Right kidney (tissue), 9 donors: ENCODE data around the gene CCDC74A.
"Not testable (repeated sequence)": the region's sequence is repeated elsewhere in the genome, so short reads cannot be mapped to it uniquely, and the experiment has no call there.

Experiments used
- DNase-seq: peaks from one replicate; pipeline ENCODE4 v3.0.0-alpha.2; 2016
- long read RNA-seq, 8 donors: transcript quantifications; one replicate each; lab custom pipeline, GENCODE V29; 2026

Gene CCDC74A
- long read RNA-seq, donor 1, partial matches to known transcripts = 0 of 4 reads
- long read RNA-seq, donor 1, other reads (novel, unspliced or antisense) = 0 of 4 reads
- long read RNA-seq, donor 2, partial matches to known transcripts = 0 of 4 reads
- long read RNA-seq, donor 2, other reads (novel, unspliced or antisense) = 0 of 4 reads
- long read RNA-seq, donor 3, partial matches to known transcripts = 0 of 4 reads
- long read RNA-seq, donor 3, other reads (novel, unspliced or antisense) = 0 of 4 reads
- long read RNA-seq, donor 4, partial matches to known transcripts = 0 of 3 reads
- long read RNA-seq, donor 4, other reads (novel, unspliced or antisense) = 0 of 3 reads
- long read RNA-seq, donor 5, partial matches to known transcripts = 0 of 4 reads
- long read RNA-seq, donor 5, other reads (novel, unspliced or antisense) = 0 of 4 reads
- long read RNA-seq, donor 6, partial matches to known transcripts = 0 of 4 reads
- long read RNA-seq, donor 6, other reads (novel, unspliced or antisense) = 0 of 4 reads
- long read RNA-seq, donor 7, partial matches to known transcripts = 0 of 4 reads
- long read RNA-seq, donor 7, other reads (novel, unspliced or antisense) = 0 of 4 reads
- long read RNA-seq, donor 8, partial matches to known transcripts = 0 of 3 reads
- long read RNA-seq, donor 8, other reads (novel, unspliced or antisense) = 0 of 3 reads

DNA sequence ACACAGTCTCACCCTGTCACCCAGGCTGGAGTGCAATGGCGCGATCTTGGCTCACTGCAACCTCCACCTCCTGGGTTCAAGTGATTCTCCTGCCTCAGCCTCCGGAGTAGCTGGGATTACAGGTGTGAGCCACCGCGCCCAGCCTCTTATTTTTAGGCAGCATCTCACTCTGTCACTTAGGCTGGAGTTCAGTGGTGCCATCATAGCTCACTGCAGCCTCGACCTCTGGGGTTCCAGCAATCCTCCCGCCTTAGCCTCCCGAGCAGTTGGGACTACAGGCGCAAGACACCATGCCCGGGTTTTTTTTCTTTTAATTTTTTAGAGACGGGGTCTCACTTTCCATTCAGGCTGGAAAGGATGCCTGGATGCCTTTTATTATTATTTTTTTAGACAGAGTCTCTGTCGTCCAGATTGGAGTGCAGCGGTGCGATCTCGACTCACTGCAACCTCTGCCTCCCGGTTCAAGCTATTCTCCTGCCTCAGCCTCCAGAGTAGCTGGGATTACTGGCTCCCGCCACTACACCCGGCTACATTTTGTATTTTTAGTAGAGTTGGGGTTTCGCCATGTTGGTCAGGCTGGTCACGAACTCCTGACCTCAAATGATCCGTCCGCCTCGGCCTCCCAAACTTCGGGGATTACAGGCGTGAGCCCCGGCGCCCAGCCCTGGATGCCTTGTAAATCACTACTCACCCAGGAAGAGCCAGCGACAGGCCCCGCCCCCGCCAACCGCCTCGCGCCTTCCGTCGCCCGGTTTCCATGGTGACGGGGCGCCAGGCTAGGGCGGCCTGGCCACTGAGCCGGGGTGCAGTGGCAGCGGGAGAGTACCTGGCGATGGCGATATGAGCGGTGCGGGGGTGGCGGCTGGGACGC lies at the start of gene CCDC74A:
Gene CCDC74A (plus strand): TSS at position 758 of the 871 bp plus-strand sequence. CDS start 83 bp downstream, at position 841.
- DNase-seq = peak; percentile 64

DNA sequence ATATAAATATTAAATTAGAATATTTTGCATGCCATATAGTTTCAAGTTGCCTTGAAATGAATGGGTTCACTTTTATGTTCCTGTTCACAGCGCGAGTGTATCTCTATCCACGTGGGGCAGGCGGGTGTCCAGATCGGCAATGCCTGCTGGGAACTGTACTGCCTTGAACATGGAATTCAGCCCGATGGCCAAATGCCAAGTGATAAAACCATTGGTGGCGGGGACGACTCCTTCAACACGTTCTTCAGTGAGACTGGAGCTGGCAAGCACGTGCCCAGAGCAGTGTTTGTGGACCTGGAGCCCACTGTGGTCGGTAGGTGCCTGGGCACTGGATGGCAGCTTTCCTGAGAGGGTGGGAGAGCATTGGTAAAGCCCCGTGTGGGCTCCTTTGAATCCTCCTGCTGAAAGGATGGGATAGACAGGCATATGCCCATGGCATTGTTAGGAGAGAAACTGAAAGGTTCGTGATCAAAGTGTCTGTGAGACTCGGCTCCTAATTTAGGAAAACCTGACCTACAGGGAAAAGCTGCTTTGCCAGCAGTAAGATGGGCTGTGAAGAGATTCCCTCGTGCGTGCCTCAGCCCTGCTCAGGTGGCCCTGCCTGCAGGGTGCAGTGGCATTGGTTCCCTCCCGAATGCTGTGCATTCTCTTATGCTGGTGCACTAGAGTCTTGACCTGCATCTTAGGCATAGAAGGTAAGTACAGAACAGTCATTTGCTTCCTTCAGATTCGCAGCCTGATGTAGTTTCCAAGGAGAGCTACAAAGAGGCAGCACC lies 49.4 kb upstream of the CCDC74A start:
- DNase-seq = not testable (repeated sequence)

DNA sequence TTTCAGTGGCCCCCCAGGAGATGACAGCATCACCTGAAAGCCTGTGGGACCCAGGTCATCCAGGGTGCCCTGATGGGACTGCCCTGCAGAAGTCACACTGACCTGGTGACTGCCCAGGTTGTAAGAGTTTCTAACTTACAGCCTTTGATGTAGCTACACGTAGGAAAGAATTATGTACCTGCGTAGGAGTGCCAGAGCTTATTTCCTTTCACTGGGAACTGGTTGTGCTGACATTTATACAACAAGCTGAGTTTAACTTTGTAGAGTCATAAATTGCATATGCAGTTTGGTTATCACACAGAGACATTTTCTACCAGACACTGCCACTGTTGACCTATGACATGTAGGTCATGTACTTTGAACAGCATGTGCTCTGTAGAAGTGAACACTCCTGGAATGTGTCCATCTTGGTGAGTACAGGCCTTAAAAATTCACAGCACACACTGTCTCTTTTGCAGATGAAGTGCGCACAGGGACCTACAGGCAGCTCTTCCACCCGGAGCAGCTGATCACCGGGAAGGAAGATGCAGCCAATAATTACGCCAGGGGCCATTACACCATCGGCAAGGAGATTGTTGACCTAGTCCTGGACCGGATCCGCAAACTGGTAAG lies 48.7 kb upstream of the CCDC74A start:
- DNase-seq = not testable (repeated sequence)

DNA sequence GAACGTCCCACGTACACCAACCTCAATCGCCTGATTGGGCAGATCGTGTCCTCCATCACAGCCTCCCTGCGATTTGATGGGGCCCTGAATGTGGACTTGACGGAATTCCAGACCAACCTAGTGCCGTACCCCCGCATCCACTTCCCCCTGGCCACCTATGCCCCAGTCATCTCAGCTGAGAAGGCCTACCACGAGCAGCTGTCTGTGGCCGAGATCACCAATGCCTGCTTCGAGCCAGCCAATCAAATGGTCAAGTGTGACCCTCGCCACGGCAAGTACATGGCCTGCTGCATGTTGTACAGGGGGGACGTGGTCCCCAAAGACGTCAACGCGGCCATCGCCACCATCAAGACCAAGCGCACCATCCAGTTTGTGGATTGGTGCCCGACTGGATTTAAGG lies 47.3 kb upstream of the CCDC74A start:
- not testable (repeated sequence) for DNase-seq

DNA sequence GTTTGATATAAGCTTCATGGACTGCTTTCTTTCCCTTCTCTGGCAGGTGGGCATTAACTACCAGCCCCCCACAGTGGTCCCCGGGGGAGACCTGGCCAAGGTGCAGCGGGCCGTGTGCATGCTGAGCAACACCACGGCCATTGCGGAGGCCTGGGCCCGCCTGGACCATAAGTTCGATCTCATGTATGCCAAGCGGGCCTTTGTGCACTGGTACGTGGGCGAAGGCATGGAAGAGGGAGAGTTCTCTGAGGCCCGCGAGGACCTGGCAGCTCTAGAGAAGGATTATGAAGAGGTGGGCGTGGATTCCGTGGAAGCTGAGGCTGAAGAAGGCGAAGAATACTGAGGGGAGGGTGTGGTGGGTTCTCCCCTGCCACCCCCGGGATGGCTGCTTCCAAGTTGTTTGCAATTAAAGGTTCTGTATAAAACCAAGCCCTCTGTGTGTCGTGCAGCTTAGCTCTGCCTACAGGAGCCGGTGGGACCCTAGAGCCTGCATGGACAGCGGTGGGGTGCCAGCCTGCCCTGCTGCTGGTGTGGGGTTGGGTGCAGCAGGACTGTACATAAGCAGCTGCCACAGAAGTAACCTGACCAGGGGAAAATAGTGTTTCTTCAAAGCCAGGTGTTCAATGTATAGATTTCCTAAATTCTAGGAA lies 45.1 kb upstream of the CCDC74A start:
- DNase-seq = not testable (repeated sequence)

DNA sequence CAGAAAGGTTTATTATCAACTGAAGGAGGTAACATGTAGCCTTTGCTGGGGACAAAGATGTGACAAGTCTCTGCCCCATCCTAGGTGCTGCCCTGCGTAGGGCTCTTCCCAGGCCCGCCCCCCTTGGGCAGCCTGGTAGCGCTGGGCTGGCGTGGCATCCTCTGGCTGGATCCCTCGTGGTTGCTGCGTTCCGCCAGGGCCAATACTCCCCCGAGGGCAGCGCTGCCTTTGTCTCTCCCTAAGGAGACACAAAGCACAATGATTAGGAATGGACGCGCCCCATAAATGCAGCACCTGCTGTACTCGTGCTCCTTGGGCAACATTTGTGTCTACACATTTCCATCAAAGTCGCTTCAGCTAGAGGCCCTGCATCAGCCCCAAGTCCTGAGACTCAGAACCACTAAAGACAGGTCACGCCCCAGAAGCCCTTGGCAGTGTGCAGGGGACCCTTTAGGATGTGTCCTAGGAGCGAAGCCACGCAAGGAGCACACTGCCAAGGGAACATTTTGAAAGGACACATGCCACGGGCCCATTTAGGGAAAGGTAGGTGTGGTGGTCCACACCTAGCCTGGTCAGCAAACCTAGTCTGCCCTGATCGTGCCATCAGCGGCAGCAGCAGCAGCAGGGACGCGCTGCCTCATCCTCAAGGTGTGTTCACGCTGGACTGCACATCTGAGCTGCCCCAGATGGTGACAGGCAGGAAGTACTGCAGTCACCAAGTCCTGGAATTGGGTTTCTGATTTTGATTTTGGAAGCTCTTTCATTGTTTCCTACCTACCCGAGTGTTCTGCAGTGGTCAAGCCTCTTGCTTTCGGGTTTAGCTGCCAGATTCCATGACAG lies 43.5 kb upstream of the CCDC74A start:
- DNase-seq = not testable (repeated sequence)

DNA sequence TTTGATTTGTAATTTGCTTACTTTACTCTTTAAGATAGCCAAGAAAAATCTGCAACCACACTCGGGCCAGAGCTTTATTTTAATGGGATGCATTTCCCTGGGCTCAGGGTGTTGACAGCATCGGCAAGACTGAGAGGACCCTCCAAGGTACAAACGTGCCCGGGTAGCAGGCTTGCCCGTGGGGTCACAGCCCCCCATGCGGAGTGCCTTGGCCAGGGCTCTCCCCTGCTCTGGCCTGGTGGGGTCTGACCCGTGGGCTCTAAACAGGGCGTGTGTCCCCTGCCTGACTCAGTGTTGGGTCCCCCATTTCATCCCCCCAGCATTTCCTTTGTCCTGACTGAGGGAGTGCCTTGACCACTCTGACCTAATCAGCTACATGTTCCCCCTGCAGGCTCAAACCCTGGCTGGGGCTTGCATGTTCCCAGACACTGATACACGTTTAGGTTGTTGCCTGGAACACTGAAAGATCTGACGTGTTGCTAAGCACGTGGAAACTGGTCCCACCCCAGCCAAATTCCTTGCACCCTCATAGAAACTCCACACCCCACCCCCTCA lies 42.7 kb upstream of the CCDC74A start:
- not testable (repeated sequence) for DNase-seq

DNA sequence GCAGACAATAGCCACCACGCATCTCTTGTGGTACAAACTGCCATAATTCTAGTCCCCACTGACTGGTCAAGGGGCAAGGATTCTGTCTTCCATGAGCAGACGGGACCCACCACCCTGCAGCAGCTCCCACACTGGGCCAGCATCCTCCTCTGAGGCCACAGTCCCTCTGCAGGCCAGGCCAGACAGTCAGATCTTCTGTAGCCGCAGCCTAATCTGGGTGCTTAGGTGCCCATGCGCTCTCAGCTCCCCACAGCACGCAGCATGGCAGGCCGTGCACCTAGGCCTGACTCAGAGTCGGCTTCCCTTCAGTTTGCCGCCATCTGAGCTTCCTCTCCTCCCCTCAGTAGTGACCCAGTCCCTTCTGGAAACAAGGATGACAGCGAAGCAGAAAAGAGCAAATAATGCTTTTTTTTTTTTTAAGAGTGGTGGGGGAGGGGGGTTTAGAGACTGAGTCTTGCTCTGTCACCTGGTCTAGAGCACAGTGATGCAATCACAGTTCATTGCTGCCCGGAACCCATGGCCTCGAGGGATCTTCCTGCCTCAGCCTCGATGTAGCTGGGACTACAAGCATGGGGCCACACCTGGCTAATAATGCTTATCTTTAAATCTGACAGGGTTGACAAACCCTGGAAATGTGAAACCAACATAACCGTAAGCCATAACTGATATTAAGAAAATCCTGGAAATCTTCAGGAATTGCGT lies 41.3 kb upstream of the CCDC74A start:
- not testable (repeated sequence) for DNase-seq

DNA sequence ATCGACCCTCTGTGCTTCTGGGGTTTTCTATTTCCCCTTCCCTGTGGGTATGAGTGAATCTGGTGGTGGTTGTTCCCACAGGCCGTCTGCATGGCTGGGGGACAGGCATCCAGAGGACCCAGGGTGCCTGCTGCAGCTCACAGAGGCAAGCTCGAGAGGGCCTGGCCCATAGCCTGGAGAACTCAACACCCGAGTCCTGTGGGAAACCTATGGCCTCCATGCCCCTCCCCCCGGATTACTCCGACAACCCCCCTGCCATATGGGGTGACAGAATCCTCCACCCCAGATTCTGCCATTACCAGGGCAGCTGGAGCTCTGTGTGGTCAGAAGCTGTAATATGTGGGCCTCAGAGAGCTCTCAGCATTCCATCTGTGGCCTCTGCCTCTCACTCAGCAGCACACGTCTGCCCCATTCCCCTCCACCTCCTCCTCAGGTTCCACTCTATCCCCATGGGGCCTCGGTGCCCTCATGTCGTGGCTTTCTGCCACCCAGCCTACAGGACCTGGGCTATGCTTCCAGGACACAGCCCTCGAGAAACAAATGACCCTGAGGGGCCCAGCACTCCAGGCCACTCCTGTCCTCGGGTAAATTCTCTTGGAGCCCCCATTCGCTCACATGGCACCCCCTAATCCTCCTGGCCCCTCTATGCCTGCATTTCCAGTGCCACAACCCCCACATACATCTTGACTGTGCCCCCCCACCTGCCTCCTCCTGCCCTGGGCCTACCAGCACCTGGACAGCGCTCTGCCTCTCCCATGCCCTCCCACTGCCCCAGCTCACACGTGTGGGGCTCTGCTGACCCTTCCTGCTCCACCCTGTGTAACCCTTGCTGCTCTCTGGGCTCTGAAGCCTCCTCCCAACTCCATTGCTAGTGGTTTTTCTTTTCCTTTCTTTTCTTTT lies 39.1 kb upstream of the CCDC74A start:
- no peak for DNase-seq

DNA sequence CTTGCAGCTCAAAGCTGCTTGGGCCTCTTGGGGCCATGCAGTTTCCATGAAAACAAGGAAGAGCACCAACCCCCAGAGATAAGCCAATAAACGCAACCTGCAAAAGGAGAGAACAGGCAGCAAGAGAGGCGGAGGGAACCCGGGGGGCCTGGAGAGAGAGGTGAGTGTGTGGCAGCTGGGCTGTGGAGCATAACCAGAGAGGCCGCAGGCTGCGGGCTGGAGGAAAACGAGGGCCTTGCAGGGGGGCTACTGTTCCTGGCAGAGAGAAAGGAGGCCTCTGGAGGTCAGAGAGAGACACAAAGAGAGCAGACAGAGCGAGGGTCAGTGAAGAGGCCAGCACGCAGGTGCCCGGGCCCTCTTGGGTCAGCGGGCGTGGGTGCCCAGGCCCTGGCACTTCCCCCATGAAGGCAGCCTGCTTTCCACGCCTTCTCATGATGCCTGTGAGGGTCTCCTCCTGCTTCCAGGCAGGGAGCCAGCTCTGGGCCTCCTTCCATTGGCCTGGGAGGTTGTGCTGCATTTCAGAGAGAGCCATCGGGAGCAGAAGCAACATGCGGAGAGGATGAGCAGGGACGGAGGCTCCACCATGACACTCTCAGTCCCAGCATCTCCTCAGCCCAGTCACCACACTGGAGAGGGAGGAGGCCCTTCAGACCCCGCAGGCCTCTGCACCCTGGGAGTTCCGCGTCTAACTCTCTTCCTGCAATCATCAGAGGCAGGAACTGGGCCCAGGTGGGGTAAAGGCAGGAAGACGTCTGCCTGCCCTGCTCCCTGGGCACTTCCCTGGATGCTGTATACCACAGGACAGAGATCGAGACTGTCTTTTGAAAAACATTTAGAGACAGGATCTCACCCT lies 36.8 kb upstream of the CCDC74A start:
- peak; percentile 53 for DNase-seq

DNA sequence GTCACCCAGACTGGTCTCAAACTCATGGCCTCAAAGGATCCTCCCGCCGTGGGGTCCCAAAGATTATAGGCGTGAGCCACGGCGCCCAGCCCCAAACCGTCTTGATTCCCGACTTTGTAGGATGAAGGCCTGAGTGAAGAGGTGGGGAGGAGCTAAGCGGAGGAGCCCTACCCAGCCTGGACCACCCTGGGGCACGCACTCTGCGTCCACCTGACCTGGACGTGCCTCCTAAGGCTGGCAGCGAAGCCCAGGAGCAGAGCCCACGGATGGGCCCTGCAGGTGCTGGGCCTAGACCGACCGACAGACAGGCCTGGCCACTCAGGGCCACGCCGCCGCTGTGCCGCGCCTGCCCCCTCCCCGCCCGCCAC lies 36.2 kb upstream of the CCDC74A start:
- DNase-seq = not testable (repeated sequence)

DNA sequence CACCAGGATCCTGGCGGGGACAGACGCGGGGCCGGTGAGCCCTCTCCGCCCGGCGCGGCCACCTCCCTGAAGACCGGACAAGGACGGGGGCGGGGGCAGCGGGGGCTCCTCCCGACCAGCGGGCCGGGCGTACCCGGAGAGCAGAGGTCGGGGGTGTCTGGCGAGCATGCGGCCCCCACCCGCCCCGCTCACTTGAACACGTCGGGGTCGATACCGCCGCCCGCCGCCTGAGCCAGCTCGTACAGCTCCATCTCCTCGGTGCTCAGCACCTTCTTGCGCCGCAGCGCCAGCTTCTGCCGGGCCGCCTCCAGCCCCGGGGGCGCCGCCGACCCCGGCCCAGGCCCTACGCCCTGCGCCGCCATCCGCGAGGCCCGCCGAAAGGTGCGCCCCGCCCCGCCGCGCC lies 35.7 kb upstream of the CCDC74A start, which contains the start of gene MZT2A:
Gene MZT2A (minus strand): TSS at position 383 of the 403 bp plus-strand sequence. CDS start 21 bp downstream, at position 362.
- peak; percentile 75 for DNase-seq

DNA sequence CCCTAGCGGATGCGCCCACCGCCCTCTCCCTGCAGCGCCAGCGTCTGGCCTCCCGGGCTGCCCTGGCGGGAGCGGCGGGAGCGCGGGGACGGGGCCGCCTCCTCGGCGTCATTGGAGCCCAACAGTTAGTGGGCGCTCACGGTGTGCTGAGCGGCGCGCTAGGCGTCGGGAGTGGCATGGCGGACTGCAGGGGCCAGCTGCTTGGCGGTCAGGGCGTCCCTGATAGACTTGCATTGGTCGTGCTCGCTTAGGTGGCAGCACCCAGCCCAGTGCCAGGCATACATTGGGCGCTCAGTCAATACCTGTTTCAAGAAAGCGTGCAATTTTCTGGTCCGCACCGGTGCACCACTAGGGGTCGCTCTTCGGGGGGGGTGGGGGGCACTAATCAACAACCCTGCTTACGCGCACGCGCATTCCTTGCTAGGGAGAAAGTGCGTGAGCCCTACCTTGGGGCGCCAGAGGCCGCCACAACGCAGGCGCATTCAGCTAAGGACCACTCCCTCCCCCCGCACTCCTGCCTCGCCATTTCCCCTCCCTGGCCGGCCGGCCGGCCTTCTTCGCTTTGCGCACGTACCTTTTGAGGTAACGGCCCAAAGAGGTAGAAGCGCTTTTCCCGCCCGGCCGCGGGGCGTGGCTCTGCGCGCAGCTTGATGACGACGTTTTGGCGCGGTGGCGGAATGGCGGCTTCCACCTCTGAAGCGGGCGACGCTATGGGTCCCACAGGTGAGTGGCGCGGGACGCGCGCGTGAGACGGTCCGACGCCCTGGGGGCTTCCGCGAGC lies 35.1 kb upstream of the CCDC74A start:
- peak; percentile 98 for DNase-seq

DNA sequence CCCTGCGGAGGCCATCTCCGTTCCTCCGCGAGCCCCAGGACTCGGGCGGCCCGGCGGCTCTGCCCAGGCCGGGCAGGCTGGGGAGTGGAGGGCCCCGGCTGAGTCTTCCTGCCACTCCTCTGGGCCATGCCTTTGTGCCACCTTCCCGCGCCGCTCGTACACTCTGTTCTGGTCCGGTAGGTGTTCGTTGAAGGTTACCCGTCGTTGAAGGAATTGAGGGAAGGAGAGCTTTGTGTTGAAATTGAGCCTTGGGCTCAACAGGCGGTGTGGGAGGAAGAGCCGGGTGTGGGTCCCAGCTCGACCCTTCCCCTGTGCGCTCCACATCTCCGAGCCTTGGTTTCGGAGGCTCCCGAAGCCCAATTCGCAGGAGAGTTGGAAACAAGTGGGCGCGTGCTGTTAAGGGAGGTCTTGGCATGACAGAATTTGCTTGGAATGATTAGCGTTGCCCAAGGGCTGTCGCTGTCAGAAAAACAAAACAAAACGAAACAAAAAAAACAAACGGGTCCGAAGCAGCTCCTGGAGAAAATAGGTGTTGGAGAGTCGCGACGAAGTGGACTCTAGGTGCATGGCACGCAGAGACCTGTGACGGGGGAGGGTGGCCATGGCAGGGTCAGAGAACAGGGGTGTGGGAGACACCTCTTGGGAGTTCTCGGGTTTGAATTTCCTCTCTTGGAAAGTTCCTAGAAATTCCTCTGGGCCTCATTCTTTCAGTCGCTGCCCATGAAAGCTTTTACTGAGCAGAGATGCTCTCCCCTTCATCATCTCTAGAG lies 34.3 kb upstream of the CCDC74A start:
- DNase-seq = peak; percentile 46

DNA sequence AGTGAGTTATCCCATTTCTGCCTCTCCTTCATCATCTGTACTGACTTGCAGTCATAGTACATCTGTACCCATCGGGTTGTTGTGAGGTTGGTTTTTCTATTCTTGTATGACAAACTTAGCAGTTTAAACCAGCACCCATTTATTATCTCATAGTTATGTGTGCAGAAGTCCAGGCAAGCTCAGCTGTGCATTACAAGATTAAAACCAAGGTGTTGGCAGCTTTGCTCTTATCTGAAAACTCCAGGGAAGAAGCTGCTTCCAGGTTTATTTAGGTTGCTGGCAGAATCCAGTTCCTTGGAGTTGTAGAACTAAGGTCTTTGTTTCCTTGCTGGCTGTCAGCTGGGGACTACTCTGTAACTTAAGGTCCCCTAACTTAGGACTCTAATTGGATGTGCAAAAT lies 32.2 kb upstream of the CCDC74A start:
- not testable (repeated sequence) for DNase-seq
